Measurements from ENCODE around the gene DENND2C. TPM values are rescaled to one million over a fixed set of nuclear protein-coding genes. Genes with fewer than 3 reads are reported as not detected.

The DENND2C gene
- polyA plus RNA-seq, 1 donor from 2014 or later = 0.26 TPM

GRCh38 chr1:114707604-114708003, 37.8 kb upstream of the DENND2C start:
- no peaks in the 10 kb centered on the region for H3K79me2 ChIP-seq (replicated peaks; ENCODE audit: insufficient read depth, low read length)
- no peak for TF ChIP-seq TAF1 (IDR thresholded peaks at IDR 0.05; ENCODE audit: low read depth)
- no peak for TF ChIP-seq CTCF (IDR thresholded peaks at IDR 0.05; ENCODE audit: poor library complexity, severe bottlenecking)
- TF ChIP-seq SMC3 (conservative IDR thresholded peaks at IDR 0.05; ENCODE audit: poor library complexity) = no peak
- no peak for TF ChIP-seq MXI1 (conservative IDR thresholded peaks at IDR 0.05; ENCODE audit: poor library complexity, severe bottlenecking)
- no peak for TF ChIP-seq REST (IDR thresholded peaks at IDR 0.05; ENCODE audit: borderline replicate concordance)
- no peak for TF ChIP-seq RAD21 (conservative IDR thresholded peaks at IDR 0.05)
- TF ChIP-seq EP300 (conservative IDR thresholded peaks at IDR 0.05; ENCODE audit: poor library complexity, severe bottlenecking) = no peak
- no peak for TF ChIP-seq POLR2AphosphoS5 (IDR thresholded peaks at IDR 0.05)
- no peak for TF ChIP-seq EZH2 (IDR thresholded peaks at IDR 0.05; ENCODE audit: borderline replicate concordance, insufficient read depth, low read length, poor library complexity, severe bottlenecking)
- no peaks in the 10 kb centered on the region for H3K9me3 ChIP-seq (ENCODE audit: low read length)
- no peaks in the 10 kb centered on the region for H3K9me2 ChIP-seq (ENCODE audit: insufficient read depth, low read length)
- H3K27ac ChIP-seq (ENCODE audit: low read length) = no peak overlapping the region
- H3F3A ChIP-seq (ENCODE audit: insufficient read depth, low read length, poor library complexity, severe bottlenecking) = no peaks in the 10 kb centered on the region
- H2AFZ ChIP-seq (ENCODE audit: low read depth, low read length) = no peak overlapping the region
- no peaks in the 10 kb centered on the region for H4K20me1 ChIP-seq (ENCODE audit: insufficient read depth)
- no peaks in the 10 kb centered on the region for H3K27me3 ChIP-seq (ENCODE audit: insufficient read depth, low read depth, low read length)
- no peak overlapping the region for H3K4me2 ChIP-seq (ENCODE audit: low read length)
- H3K36me3 ChIP-seq (ENCODE audit: insufficient read depth, low read length) = peaks cover 3% of the 10 kb centered on the region
- no peak overlapping the region for H3K9ac ChIP-seq (ENCODE audit: low read length)
- H3K4me3 ChIP-seq (ENCODE audit: low read length) = no peak overlapping the region

GRCh38 chr1:114703242-114703641, 33.4 kb upstream of the DENND2C start:
- Histone ChIP-seq H3K36me3 (ENCODE audit: insufficient read depth, low read length) (peaks cover 3% of the 10 kb centered on the region), H4K20me1 (ENCODE audit: insufficient read depth) (no peaks in the 10 kb centered on the region), H3K9me3 (ENCODE audit: low read length) (no peaks in the 10 kb centered on the region), H3K9ac (ENCODE audit: low read length) (no peak overlapping the region), H3K27ac (ENCODE audit: low read length) (no peak overlapping the region), H3K4me3 (ENCODE audit: low read length) (no peak overlapping the region), H2AFZ (ENCODE audit: low read depth, low read length) (no peak overlapping the region), H3K4me2 (ENCODE audit: low read length) (no peak overlapping the region), H3K9me2 (ENCODE audit: insufficient read depth, low read length) (no peaks in the 10 kb centered on the region), H3K27me3 (ENCODE audit: insufficient read depth, low read depth, low read length) (no peaks in the 10 kb centered on the region), H3F3A (ENCODE audit: insufficient read depth, low read length, poor library complexity, severe bottlenecking) (no peaks in the 10 kb centered on the region), H3K79me2 (replicated peaks; ENCODE audit: insufficient read depth, low read length) (no peaks in the 10 kb centered on the region)
- TF ChIP-seq RAD21 (conservative IDR thresholded peaks at IDR 0.05) = no peak
- no peak for TF ChIP-seq CTCF (IDR thresholded peaks at IDR 0.05; ENCODE audit: poor library complexity, severe bottlenecking)
